Activated CD4-positive, CD25-positive, alpha-beta regulatory T cell (primary cell): Measurements from ENCODE around the gene LTBP2.
A peak's percentile ranks its signal among the peaks of the same experiment; 100 is the strongest.

ENCODE experiments used
- DNase-seq, 4 experiments: peaks; one replicate each; lab custom pipeline; 2025; lab: John Stamatoyannopoulos, UW

The LTBP2 gene

GRCh38 chr14:74612350-74613021 is 449 bp upstream of the LTBP2 start:
- DNase-seq: peak; percentile 64 to 84 (median 74)

GRCh38 chr14:74610866-74611649 is 979 bp downstream of the LTBP2 start:
- DNase-seq: no peak

- no peak for DNase-seq
Measured at GRCh38 chr14:74610199-74610865, 1.7 kb downstream of the LTBP2 start.

- no peak for DNase-seq
Measured at GRCh38 chr14:74609721-74610120, 2.3 kb downstream of the LTBP2 start.

- peak; percentile 63 to 83 (median 66) for DNase-seq
Measured at GRCh38 chr14:74608959-74609611, 3.0 kb downstream of the LTBP2 start.

- no peak for DNase-seq
Measured at GRCh38 chr14:74606727-74607126, 5.3 kb downstream of the LTBP2 start.

GRCh38 chr14:74605531-74606223 is 6.4 kb downstream of the LTBP2 start:
- no peak for DNase-seq

- no peak for DNase-seq
Measured at GRCh38 chr14:74604911-74605310, 7.1 kb downstream of the LTBP2 start.

- no peak for DNase-seq
Measured at GRCh38 chr14:74604157-74604556, 7.9 kb downstream of the LTBP2 start.

- DNase-seq: no peak
Measured at GRCh38 chr14:74601982-74602381, 10.1 kb downstream of the LTBP2 start.

GRCh38 chr14:74599946-74600345 is 12.1 kb downstream of the LTBP2 start:
- no peak for DNase-seq

GRCh38 chr14:74599321-74599761 is 12.7 kb downstream of the LTBP2 start:
- DNase-seq: no peak

- DNase-seq: no peak
Measured at GRCh38 chr14:74596741-74597450, 15.1 kb downstream of the LTBP2 start.

- no peak for DNase-seq
Measured at GRCh38 chr14:74595006-74595735, 16.9 kb downstream of the LTBP2 start.

GRCh38 chr14:74594606-74595005 is 17.4 kb downstream of the LTBP2 start:
- DNase-seq: no peak

- DNase-seq: no peak
Measured at GRCh38 chr14:74594029-74594428, 18.0 kb downstream of the LTBP2 start.

GRCh38 chr14:74593241-74593953 is 18.6 kb downstream of the LTBP2 start:
- DNase-seq: no peak

- DNase-seq: no peak
Measured at GRCh38 chr14:74592476-74593201, 19.4 kb downstream of the LTBP2 start.

- no peak for DNase-seq
Measured at GRCh38 chr14:74591899-74592298, 20.1 kb downstream of the LTBP2 start.
